GM12878 (cell line): ENCODE results near the gene PUSL1. TPM values are rescaled to one million over a fixed set of nuclear protein-coding genes. Genes with fewer than 3 reads are reported as not detected.

Experiments used
- BCLAF1 ChIP-seq: fragments of 450-650 bp; IDR thresholded peaks from 2 replicates; pipeline ENCODE4 v1.6.1; 2017; ENCODE audit warnings: antibody characterized with exemption, mild to moderate bottlenecking, moderate library complexity
- CREB1 ChIP-seq: IDR thresholded peaks from 2 replicates; pipeline ENCODE4 v1.6.1; 2012; ENCODE audit warnings: low read depth, mild to moderate bottlenecking, inconsistent platforms
- E2F4 ChIP-seq: IDR thresholded peaks from 2 replicates; pipeline ENCODE4 v1.6.1; 2012; ENCODE audit warnings: low read depth, low read length, improper control_type of control experiment
- EGR1 ChIP-seq, 2 experiments: IDR thresholded peaks; 1 replicate in 1 of 2; 2 replicates in 1 of 2; pipeline ENCODE4 v1.6.1; 2011 to 2012; ENCODE audit warnings: low read depth in 2 of 2, low read length in 2 of 2, borderline replicate concordance in 1 of 2, mild to moderate bottlenecking in 1 of 2, moderate library complexity in 1 of 2
- FOXK2 ChIP-seq: fragments of 450-650 bp; IDR thresholded peaks from 2 replicates; pipeline ENCODE4 v1.6.1; 2017; ENCODE audit warnings: mild to moderate bottlenecking, moderate library complexity
- GABPA ChIP-seq: IDR thresholded peaks from 2 replicates; pipeline ENCODE4 v1.6.1; 2014; ENCODE audit warnings: antibody characterized with exemption, low read depth, mild to moderate bottlenecking, inconsistent platforms
- IKZF2 ChIP-seq, 2 experiments: fragments of 450-650 bp; IDR thresholded peaks; 2 replicates each; pipeline ENCODE4 v1.6.1; 2017; ENCODE audit warnings: mild to moderate bottlenecking in 2 of 2, moderate library complexity in 2 of 2
- IRF3 ChIP-seq: fragments of 450-650 bp; IDR thresholded peaks from 2 replicates; pipeline ENCODE4 v1.6.1; 2014; ENCODE audit warnings: mild to moderate bottlenecking
- MEF2B ChIP-seq: fragments of 450-650 bp; IDR thresholded peaks from 2 replicates; pipeline ENCODE4 v1.6.1; 2018; ENCODE audit warnings: mild to moderate bottlenecking, moderate library complexity; ENCODE audit not compliant: partially characterized antibody, poor library complexity, severe bottlenecking
- NFYB ChIP-seq: IDR thresholded peaks from 2 replicates; pipeline ENCODE4 v1.6.1; 2011; ENCODE audit warnings: low read depth, mild to moderate bottlenecking, low read length, improper control_type of control experiment, moderate library complexity; ENCODE audit not compliant: insufficient read depth
- PAX8 ChIP-seq: fragments of 450-650 bp; IDR thresholded peaks from 2 replicates; pipeline ENCODE4 v1.6.1; 2017; ENCODE audit warnings: mild to moderate bottlenecking, moderate library complexity
- RAD51 ChIP-seq: fragments of 450-650 bp; IDR thresholded peaks from 2 replicates; pipeline ENCODE4 v1.6.1; 2016; ENCODE audit warnings: moderate library complexity, mild to moderate bottlenecking, inconsistent platforms
- SPI1 ChIP-seq: IDR thresholded peaks from 2 replicates; pipeline ENCODE4 v1.6.1; 2011; ENCODE audit warnings: low read depth, mild to moderate bottlenecking, low read length, moderate library complexity, borderline replicate concordance; ENCODE audit not compliant: insufficient read depth
- STAT3 ChIP-seq: IDR thresholded peaks from 2 replicates; pipeline ENCODE4 v1.6.1; 2011; ENCODE audit warnings: low read depth, low read length, improper control_type of control experiment
- TCF3 ChIP-seq: IDR thresholded peaks from 2 replicates; pipeline ENCODE4 v1.6.1; 2012; ENCODE audit warnings: low read depth, mild to moderate bottlenecking, low read length, borderline replicate concordance; ENCODE audit not compliant: insufficient read depth
- ZNF24 ChIP-seq: fragments of 450-650 bp; IDR thresholded peaks from 2 replicates; pipeline ENCODE4 v1.6.1; 2017; ENCODE audit warnings: antibody characterized with exemption, mild to moderate bottlenecking
- polyA plus RNA-seq, 11 experiments: library from polyadenylated mRNA; depleted of rRNA in 4 of 11; unstranded in 6 of 11; stranded (reverse) in 5 of 11; fragments of >200 nt; fragmentation: Nextera tagmentation in 4 of 11; fragmentation: Illumina TruSeq in 1 of 11; extraction: Ambion mirVana in 4 of 11; extraction: Trizol in 1 of 11; gene quantifications; 1 replicate in 1 of 11; 2 replicates in 10 of 11; pipeline versions ENCODE4 v1.2.1 to v1.2.3, GENCODE V29; 2011 to 2016; ENCODE audit warnings: inconsistent platforms in 2 of 11, missing spikeins in 2 of 11, low read depth in 1 of 11
- total RNA-seq, 4 experiments: library from RNA; depleted of rRNA in 3 of 4; stranded (reverse); fragments of >200 nt in 3 of 4; fragmentation: Illumina TruSeq in 1 of 4; extraction: Trizol in 1 of 4; gene quantifications; 2 replicates each; pipeline versions ENCODE4 v1.2.1 to v1.2.3, GENCODE V29; 2013 to 2021
- TF ChIP-seq, protein P1 (sequence below): fragments of 450-650 bp; IDR thresholded peaks from 2 replicates; pipeline ENCODE4 v1.6.1; 2016; ENCODE audit warnings: mild to moderate bottlenecking, moderate library complexity, borderline replicate concordance

PUSL1 gene
- total and polyA plus RNA-seq, 10 of the 15 experiments (the other 5 are each of a cell fraction or from before 2014, with no cell fraction given), result 0.16 to 28.4 (median 15.1) TPM

DNA sequence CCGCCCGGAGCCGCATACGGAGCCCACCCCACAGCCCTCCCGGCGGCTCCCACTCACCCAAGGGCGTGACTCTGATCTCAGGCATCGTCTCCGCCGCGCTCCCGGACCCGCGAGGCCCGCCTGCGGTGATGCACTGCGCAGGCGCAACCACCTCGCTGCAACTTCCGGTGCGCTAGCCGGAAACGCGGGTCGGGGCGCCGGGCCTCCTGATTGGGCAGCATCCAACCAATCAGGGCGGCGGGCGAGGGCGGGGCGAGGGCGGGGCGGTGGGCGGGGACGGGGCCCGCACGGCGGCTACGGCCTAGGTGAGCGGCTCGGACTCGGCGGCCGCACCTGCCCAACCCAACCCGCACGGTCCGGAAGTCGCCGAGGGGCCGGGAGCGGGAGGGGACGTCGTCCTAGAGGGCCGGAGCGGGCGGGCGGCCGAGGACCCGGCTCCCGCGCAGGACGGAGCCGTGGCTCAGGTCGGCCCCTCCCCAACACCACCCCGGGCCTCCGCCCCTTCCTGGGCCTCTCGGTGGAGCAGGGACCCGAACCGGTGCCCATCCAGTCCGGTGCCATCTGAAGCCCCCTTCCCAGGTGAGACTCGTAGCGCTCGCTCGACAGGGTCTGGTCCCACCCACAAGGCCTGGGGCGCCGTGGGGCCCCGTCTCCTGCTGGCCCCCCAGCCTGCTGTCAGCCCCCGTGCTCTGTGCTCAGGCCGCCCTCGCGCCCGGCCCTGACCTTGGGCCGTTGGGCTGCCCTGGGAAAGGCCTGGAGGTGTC is 16.3 kb downstream of the PUSL1 start, which contains the start of the genes CPTP and INTS11 (continued):
- TF ChIP-seq NFYB (peak; percentile 83), E2F4 (no peak), ZNF24 (no peak), IRF3 (no peak), EGR1 (IDR thresholded peaks at IDR 0.05; ENCODE audit: borderline replicate concordance in 1 of 2, low read depth in 2 of 2, low read length in 2 of 2) (peak in 1 of 2 experiments; percentile 42; a peak in 1 of 3 replicates), MEF2B (no peak), PAX8 (no peak), BCLAF1 (no peak), SPI1 (no peak), STAT3 (no peak), IKZF2 (IDR thresholded peaks at IDR 0.05) (no peak), RAD51 (no peak), TCF3 (0 out of 2 replicates have a peak, but pooled peaks have one; percentile 32), FOXK2 (no peak), GABPA (peak; percentile 84), CREB1 (0 out of 2 replicates have a peak, but pooled peaks have one; percentile 27)
- TF ChIP-seq, protein P1, sequence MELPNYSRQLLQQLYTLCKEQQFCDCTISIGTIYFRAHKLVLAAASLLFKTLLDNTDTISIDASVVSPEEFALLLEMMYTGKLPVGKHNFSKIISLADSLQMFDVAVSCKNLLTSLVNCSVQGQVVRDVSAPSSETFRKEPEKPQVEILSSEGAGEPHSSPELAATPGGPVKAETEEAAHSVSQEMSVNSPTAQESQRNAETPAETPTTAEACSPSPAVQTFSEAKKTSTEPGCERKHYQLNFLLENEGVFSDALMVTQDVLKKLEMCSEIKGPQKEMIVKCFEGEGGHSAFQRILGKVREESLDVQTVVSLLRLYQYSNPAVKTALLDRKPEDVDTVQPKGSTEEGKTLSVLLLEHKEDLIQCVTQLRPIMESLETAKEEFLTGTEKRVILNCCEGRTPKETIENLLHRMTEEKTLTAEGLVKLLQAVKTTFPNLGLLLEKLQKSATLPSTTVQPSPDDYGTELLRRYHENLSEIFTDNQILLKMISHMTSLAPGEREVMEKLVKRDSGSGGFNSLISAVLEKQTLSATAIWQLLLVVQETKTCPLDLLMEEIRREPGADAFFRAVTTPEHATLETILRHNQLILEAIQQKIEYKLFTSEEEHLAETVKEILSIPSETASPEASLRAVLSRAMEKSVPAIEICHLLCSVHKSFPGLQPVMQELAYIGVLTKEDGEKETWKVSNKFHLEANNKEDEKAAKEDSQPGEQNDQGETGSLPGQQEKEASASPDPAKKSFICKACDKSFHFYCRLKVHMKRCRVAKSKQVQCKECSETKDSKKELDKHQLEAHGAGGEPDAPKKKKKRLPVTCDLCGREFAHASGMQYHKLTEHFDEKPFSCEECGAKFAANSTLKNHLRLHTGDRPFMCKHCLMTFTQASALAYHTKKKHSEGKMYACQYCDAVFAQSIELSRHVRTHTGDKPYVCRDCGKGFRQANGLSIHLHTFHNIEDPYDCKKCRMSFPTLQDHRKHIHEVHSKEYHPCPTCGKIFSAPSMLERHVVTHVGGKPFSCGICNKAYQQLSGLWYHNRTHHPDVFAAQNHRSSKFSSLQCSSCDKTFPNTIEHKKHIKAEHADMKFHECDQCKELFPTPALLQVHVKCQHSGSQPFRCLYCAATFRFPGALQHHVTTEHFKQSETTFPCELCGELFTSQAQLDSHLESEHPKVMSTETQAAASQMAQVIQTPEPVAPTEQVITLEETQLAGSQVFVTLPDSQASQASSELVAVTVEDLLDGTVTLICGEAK, result peak; percentile 76
